GM19043 (cell line): ENCODE measurements around the gene ICOS.
"Not testable (repeated sequence)": the region's sequence is repeated elsewhere in the genome, so short reads cannot be mapped to it uniquely, and the experiment has no call there.

Experiments
- ATAC-seq: cut with Tn5 transposase; IDR thresholded peaks from one replicate; pipeline ENCODE4 v1.9.1; 2021; ENCODE audit warnings: low read depth; ENCODE audit not compliant: unreplicated experiment

ICOS gene

DNA sequence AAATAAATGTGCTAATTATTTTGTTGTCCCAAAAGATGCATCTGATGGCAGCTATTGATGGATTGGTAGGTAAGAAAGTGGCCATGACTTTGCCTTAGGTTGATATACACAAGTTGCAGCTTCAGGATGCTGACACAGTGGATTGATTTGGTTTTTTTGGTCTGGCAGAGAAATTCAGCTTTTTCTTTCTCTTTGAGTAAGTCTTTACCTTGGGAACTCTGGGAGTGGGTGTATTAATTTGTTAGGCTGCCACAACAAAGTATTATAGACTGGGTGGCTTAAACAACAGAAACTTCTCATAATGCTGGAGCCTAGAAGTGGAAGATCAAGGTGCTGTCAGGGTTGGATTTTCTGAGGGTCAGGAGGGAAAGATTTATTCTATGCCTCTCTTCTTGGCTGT is 19.8 kb upstream of the ICOS start:
- no peak for ATAC-seq

DNA sequence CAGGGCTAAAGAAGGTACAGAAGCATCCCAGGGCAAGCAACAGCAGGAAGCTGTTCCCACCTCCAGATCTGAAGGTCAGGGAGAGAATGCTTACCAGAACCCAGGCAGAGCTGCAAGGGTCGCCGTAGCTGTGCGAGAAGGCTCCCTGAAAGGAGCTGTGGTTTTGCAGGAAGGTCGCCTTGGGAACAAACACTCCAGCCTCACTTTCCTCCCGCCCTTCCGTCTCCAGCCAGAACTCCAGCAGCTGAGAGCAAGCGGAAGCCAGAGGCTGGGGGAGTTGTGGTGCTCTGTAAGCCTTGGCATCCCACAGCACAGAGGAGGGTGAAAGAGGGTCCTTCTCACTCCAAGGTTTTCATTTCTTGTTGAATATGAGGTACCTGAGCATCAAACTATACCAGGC is 18.3 kb upstream of the ICOS start:
- no peak for ATAC-seq

DNA sequence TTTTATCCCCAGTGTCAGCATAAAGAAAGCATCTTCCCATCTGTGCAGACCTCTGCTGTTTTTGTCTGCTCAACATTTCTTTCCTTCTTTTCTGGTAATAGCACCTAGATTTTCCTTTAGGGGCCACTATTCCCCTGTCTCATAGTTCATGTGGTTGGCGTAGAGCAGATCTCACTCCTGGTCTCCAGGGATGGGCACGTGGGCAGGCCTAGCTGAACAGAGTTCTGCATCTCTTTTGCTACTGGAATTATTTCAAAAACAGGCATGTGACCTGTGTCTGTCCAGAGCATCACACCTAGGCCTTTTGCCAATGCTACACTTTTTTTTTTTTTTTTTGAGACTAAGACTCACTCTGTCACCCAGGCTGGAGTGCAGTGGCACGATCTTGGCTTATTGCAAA is 17.7 kb upstream of the ICOS start:
- no peak for ATAC-seq

DNA sequence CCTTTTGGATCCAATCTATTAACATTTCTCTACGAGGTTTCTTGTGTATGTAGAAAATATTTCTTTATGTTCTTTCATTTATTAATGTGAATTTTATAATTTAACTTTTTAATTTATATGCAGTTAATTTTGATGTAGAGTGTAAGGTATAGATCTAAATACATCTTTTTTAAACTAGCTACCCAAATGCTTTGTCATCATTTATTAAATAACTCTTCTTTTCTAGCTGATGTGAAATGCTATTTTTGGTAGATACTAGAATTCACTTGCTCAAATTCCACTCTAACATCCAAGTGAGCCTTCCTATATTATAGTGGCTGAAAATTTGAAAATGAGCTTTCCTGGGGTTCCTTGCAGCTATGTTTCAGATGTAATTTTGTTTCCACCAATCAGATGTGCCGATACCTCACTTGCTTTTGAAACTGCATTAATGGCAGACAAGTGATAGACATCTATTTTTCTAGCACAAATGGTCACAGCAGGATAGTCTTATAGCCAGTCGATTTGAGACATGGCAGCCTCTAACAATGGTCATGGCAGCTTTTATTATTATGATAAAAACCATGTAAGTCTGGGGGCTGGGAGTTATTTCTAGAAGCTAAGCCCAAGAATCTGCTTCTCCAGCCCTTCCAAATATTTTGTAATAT is 10.9 kb upstream of the ICOS start:
- no peak for ATAC-seq

DNA sequence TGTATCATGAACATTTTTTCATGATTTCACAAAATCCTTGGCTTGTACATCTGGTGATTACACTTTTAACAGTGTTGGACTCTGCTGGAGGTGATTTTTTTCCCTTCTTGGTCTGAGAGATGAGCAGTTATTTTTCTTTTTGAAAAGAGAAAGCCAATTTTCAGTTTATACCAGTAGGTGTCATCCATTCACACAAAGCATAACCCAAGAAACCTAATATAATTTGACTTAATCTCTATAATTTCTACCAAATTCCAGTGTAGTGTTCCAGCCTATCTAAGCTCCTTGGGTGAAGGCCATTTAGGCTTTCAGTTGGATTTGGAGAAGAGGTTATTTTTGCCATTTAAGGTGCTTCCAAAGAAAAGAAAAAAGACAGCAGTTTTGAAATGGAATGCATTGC is 7.7 kb upstream of the ICOS start:
- ATAC-seq = no peak

DNA sequence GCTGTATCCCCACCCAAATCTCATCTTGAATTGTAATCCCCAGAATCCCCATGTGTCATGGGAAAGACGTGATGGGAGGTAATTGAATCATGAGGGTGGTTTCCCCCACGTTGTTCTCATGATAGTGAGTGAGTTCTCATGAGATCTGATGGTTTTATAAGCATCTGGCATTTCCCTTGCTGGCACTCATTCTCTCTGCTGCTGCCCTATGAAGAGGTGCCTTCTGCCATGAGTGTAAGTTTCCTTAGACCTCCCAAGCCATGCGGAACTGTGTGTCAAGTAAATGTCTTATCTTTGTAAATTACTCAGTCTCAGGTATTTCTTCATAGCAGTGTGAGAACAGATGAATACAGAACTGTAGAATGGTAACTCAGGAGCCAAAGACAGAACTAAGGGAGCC is 5.3 kb upstream of the ICOS start:
- ATAC-seq = not testable (repeated sequence)

DNA sequence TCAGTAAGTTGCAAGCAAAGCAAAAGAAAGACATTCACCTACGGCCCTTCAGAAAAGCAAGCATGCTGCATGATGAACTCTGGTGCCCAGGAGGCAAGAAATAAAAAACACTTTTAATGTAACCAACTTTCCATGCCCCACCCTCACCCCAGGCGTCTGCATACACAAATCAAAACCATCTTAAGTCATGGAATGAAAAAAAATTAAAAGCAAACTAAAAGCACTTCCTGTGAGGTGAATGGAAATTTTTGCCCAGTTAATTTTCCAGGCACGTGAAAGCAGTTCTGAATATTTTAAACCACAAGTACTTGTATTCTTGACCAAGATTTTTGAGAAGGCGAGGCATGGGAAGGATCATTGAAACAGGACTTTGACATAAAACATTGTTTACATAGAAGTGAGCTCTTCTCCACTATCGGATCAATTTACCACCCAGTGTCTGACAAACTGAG is 2.5 kb upstream of the ICOS start:
- no peak for ATAC-seq

DNA sequence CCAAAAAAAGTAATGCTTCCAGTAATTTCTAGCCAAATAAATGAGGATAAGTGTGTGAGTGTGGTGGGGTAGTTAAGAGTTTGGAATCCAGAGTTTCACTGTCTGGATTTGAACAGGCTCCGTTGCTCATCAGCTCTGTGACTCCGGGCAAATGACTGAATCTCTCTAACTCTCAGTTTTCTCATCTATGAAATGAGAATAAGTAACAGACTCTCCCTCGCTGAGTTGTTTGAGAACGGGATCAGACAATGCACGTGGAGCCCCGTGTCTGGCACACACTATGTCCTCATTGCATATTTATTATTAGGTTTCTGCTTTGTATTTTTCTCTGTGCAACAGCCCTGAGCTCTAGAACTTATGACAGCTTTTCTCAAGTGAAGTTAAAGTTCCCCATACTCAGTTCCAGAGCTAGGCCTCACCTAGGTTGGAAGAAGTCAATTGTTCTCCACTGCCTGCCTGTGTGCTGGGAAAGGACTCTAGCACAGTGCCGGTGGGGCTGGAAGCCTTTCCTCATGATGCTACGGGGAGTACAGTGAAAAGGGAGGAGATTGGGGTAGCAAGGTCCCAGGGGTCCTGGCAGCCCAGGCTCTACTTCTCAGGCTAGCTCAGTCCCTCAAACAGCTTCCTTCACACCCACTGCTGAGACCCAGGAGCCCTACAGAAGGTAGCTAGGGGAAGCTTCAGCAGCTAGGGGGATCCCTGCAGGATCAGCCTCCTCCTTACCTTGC is 1.7 kb upstream of the ICOS start:
- ATAC-seq = no peak

DNA sequence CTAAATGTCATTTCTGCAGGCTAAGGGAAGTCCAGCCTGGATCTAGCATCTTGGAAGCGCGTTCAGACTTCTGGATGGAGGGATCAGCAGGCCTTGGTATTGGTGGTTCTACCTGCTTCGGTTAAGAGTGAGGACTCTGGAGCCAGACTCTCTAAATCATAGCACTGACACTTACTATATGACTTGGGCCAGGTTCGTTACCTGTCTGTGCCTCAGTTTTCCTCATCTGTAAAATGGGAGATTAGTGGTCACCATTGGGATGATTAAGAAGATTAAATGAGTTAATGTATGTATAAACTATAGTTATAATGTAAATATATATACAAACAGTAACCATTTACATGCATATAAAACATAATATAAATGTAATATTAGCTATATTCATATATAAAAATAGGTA is 995 bp upstream of the ICOS start:
- ATAC-seq = no peak

DNA sequence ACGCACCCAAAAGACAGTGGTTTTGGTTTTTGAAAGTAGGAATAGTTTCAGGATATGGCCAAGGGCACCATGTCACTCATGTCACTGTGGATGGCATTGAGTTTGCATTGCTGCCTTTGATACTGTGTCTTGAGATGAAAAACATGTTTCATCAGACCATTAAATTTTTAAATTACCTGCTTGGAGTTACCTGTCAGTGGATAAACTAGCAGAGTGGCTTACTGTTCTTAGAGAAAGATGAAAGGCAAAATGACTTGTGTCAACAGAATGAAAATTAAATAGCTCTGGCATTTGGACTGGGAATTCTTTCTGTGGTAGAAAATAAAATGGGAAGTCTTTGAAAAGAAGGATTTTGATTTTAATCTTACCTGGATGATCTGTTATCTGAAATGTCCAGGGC is 386 bp downstream of the ICOS start:
- no peak for ATAC-seq

DNA sequence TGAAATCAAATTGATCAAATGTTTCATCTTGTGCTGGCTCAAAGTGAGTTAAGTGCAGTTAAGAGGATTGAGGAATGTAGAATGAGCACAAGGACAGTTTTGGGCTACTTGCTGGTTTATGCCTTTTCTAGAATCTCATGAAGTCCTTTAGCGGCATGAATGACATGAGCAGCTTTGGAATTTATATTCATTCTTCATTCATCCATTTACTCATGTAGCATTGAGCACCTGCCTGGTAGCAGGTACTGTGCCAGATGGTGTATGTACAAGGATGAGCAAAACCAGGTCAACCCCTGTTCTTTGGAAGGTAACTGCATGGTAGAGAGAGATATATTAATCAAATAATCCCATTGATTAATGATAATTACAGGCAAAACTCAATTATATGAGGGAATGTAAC is 1.2 kb downstream of the ICOS start:
- no peak for ATAC-seq

DNA sequence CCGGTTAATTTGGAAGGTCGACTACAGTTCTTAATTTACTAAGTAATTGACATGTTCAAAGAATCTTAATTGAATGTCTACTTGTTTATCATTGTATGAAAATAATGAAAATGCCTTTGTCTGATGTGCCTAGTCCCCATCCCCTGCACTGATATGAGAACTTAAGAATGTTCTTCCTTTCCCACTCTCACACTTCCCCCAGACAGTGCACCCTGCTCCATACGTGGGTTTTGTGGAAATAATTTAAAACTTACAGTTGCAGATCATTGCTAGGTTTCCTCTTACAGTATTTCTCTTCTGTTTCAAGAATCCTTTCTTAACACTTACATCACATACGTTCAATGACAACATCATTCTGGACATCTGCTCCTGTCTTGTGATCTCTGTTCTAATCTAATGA is 3.5 kb downstream of the ICOS start:
- no peak for ATAC-seq

DNA sequence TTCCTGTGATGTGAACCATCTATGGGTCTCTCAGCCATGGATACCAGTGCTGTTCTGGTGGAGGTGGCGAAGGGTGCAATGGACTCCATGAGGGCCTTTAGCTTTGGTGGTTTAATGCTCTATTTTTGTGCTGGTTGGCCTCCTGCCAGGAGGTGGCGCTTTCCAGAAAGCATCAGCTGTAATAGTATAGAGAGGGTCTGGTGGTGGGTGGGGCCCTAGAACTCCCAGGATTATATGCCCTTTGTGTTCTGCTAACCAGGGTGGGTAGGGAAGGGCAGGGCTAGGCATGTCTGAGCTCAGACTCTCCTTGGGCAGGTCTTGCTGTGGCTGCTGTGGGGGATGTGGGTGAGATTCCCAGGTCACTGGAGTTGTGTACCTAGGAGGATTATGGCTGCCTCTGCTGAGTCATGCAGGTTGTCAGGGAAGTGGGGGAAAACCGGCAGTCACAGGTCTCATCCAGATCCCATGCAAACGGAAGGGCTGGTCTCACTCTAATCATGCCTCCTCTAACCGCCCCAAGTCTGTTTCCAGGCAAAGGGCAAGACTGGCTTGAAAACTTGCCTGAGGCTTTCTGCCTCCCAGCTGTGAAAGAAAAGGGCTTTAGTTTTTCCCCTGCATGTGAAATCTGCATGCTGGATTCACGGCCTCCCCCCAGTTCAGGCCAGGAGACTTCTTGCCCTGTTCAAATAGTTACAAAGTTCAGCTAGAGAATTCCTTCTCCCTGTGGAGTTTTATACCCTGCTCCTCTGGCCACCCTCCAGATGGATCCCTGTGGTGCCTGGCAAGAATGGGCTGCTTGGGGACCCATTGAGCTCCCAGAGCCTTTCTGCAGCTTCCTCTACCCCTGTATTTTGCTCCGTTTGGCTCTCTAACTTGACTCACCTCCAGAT is 7.2 kb downstream of the ICOS start:
- not testable (repeated sequence) for ATAC-seq

DNA sequence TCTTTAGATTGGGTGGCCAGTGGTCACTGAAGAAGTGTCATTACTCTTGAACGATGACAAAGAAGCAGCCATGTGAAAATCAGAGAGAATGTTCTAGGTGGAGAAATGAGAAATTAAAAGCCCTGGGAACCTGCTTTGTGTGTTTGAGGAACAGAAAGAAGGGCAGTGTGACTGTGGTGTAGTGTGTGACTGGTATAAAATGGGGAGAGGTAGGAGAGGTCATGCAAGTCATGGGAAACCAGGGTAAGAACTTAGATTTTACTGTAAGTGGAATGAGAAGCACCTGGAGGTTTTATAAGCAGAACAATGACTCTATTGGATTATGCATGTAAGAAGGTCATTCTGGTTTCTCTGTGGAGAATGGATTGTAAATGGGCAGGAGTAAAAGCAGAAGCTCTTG is 12.2 kb downstream of the ICOS start:
- ATAC-seq = peak; percentile 56

DNA sequence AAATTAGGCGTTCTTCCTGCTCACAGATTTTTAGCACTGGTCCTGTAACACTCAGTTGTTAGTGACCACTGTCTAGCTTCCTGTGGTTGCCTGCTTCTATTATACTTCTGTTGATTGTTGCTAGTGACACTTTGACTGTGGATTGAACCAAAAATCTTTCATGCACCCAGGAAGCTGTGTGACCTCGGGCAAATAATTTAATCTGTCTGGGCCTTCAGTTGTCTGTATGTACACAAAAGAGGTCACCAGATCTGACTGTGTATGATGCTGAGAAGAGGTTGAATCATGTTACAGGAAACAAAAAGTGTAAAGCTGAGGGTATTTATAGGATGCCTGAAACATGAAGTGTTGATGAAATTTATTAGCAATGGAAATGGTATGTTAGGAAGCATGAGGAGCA is 12.7 kb downstream of the ICOS start:
- ATAC-seq = peak; percentile 36

DNA sequence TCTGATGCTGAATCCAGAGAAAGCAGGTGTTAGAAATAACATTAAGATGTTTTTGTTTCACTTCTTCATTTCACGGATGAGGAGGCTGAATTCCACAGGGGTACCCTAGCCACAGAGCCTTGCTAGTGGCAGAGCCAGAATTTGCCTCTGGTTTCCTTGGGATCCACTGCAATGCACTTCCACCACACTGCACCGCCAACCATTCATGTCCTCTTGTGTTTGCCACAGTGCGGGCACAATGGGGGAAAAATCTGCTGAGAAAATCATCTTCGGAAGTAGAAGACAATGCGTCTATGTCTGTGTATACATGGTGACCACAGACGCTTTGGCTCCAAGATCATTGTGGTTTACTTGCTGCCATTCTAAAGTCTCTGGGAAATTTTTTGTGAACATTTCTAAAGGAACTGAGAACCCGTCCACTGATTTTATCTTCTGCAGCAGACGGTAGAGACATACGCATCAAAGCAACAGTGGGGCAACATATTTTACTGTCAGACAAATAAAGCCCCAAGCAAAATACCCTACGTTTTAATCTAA is 14.9 kb downstream of the ICOS start:
- no peak for ATAC-seq

DNA sequence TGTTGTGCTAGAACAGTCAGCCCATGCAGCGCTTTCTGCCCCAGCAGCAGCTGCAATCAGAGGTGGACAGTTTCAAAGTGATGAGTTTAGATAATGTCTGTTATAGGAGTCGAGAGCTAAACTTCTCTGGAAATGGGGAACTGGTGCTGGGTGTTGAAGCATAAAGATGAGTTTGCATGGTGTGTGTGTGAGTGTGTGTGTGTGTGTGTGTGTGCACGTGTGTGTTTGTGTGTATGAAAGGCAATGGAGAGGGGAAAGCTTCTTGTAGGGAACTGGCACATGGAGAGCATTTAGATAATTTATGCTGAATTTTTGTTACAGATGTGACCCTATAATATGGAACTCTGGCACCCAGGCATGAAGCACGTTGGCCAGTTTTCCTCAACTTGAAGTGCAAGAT is 22.7 kb downstream of the ICOS start:
- ATAC-seq = no peak

DNA sequence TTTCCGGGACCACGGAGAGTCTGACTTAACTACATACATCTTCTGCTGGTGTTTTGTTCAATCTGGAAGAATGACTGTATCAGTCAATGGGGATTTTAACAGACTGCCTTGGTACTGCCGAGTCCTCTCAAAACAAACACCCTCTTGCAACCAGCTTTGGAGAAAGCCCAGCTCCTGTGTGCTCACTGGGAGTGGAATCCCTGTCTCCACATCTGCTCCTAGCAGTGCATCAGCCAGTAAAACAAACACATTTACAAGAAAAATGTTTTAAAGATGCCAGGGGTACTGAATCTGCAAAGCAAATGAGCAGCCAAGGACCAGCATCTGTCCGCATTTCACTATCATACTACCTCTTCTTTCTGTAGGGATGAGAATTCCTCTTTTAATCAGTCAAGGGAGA is 23.1 kb downstream of the ICOS start:
- no peak for ATAC-seq

DNA sequence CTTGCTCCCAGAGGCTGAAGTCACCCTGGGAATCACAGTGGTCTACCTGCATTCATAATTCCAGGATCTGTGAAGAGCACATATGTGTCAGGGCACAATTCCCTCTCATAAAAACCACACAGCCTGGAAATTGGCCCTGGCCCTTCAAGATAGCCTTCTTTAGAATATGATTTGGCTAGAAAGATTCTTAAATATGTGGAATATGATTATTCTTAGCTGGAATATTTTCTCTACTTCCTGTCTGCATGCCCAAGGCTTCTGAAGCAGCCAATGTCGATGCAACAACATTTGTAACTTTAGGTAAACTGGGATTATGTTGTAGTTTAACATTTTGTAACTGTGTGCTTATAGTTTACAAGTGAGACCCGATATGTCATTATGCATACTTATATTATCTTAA is 24.2 kb downstream of the ICOS start:
- no peak for ATAC-seq

DNA sequence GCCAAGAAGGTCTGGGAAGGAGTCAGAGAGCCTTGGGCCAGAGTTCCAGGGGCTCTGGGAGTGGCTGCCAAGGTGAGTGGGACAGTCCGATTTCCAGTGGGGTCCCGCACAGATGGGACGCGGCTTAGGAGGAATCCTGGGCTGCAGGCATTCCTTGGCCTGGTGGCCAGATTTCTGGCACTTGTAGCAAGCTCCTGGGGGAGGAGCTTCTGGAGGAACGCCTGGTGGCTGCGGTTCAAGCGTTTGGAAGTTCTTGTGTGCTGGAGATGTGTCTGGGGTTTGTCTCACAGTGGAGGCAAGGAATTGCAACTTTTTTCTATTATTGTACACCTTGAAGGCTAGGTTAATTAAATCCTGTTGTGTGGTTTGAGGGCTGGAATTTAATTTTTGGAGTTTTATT is 28.6 kb downstream of the ICOS start:
- not testable (repeated sequence) for ATAC-seq

DNA sequence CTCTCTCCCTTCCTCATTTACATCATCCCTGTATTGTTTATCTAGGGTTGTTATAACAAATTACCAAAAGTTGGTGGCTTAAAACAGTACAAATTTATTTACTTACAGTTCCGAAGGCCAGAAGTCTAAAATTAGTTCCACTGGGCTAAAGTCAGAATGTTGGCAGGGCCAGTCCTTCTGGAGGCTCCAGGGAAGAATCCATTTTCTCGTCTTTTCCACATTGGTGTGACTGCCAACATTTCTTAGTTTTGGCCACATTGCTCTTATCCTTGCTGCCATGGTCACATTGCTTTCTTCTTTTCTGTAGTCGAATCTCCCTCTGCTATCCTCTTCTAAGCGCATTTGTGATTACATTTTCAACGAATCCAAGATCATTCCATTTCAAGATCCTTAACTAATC is 34.7 kb downstream of the ICOS start:
- ATAC-seq = no peak
